ENCODE measurements around the gene GNMT.

DNA sequence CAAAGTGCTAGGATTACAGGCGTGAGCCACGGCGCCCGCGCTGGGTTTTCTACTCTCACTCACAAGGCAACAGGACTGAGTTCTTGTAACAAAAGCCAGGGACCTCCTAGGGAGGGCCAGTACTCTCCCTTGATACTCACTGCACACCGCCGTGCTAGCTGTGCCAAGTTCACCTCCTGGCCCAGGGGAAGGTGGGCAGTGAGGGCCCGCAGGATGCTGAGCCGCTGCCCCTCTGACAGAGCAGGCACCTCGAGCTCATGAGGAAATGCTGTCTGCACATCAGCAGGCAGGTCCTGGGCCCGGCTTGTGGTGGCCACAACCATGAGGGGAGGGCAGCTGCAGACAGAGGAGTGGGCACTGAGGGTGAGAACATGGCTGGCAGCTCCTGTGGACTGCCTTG is 6.7 kb downstream of the GNMT start:
- TF ChIP-seq, protein P1, sequence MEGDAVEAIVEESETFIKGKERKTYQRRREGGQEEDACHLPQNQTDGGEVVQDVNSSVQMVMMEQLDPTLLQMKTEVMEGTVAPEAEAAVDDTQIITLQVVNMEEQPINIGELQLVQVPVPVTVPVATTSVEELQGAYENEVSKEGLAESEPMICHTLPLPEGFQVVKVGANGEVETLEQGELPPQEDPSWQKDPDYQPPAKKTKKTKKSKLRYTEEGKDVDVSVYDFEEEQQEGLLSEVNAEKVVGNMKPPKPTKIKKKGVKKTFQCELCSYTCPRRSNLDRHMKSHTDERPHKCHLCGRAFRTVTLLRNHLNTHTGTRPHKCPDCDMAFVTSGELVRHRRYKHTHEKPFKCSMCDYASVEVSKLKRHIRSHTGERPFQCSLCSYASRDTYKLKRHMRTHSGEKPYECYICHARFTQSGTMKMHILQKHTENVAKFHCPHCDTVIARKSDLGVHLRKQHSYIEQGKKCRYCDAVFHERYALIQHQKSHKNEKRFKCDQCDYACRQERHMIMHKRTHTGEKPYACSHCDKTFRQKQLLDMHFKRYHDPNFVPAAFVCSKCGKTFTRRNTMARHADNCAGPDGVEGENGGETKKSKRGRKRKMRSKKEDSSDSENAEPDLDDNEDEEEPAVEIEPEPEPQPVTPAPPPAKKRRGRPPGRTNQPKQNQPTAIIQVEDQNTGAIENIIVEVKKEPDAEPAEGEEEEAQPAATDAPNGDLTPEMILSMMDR (IDR thresholded peaks at IDR 0.05; ENCODE audit: low read depth, low read length, missing input control) = no peak
- TF ChIP-seq GABPA (IDR thresholded peaks at IDR 0.05 in 1 of 2, conservative IDR thresholded peaks at IDR 0.05 in 1 of 2) (no peak), EGR1 (IDR thresholded peaks at IDR 0.05; ENCODE audit: low read depth in 2 of 2) (no peak), YY1 (IDR thresholded peaks at IDR 0.05) (no peak)
- TF ChIP-seq, protein P2, sequence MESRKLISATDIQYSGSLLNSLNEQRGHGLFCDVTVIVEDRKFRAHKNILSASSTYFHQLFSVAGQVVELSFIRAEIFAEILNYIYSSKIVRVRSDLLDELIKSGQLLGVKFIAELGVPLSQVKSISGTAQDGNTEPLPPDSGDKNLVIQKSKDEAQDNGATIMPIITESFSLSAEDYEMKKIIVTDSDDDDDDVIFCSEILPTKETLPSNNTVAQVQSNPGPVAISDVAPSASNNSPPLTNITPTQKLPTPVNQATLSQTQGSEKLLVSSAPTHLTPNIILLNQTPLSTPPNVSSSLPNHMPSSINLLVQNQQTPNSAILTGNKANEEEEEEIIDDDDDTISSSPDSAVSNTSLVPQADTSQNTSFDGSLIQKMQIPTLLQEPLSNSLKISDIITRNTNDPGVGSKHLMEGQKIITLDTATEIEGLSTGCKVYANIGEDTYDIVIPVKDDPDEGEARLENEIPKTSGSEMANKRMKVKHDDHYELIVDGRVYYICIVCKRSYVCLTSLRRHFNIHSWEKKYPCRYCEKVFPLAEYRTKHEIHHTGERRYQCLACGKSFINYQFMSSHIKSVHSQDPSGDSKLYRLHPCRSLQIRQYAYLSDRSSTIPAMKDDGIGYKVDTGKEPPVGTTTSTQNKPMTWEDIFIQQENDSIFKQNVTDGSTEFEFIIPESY (IDR thresholded peaks at IDR 0.05) = no peak
- TF ChIP-seq, protein P3, sequence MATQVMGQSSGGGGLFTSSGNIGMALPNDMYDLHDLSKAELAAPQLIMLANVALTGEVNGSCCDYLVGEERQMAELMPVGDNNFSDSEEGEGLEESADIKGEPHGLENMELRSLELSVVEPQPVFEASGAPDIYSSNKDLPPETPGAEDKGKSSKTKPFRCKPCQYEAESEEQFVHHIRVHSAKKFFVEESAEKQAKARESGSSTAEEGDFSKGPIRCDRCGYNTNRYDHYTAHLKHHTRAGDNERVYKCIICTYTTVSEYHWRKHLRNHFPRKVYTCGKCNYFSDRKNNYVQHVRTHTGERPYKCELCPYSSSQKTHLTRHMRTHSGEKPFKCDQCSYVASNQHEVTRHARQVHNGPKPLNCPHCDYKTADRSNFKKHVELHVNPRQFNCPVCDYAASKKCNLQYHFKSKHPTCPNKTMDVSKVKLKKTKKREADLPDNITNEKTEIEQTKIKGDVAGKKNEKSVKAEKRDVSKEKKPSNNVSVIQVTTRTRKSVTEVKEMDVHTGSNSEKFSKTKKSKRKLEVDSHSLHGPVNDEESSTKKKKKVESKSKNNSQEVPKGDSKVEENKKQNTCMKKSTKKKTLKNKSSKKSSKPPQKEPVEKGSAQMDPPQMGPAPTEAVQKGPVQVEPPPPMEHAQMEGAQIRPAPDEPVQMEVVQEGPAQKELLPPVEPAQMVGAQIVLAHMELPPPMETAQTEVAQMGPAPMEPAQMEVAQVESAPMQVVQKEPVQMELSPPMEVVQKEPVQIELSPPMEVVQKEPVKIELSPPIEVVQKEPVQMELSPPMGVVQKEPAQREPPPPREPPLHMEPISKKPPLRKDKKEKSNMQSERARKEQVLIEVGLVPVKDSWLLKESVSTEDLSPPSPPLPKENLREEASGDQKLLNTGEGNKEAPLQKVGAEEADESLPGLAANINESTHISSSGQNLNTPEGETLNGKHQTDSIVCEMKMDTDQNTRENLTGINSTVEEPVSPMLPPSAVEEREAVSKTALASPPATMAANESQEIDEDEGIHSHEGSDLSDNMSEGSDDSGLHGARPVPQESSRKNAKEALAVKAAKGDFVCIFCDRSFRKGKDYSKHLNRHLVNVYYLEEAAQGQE (IDR thresholded peaks at IDR 0.05) = no peak
- TF ChIP-seq, protein P4, sequence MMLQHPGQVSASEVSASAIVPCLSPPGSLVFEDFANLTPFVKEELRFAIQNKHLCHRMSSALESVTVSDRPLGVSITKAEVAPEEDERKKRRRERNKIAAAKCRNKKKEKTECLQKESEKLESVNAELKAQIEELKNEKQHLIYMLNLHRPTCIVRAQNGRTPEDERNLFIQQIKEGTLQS (IDR thresholded peaks at IDR 0.05) = no peak
